MCF 10A (cell line): Measurements from ENCODE around the gene IQCH. TPM values are rescaled to one million over a fixed set of nuclear protein-coding genes. Genes with fewer than 3 reads are reported as not detected.

Experiments
- BruUV-seq: library from RNA; stranded (reverse); fragments of 400-500 nt; replicated peaks from 2 replicates; lab custom pipeline; 2021; lab: Mats Ljungman, UMichigan
- CTCF ChIA-PET: fragments of 300-600 bp; sonication (Branson Sonifier 250); formaldehyde crosslinking; extraction: SDS; loops from one replicate; lab custom pipeline; 2021; ENCODE audit warnings: antibody characterized with exemption, inconsistent platforms; lab: Yijun Ruan, JAX
- POLR2A ChIA-PET: fragments of 300-600, 350-650 bp; sonication (Branson Sonifier 250); formaldehyde crosslinking; extraction: SDS; loops from one replicate; lab custom pipeline; 2020; ENCODE audit warnings: antibody characterized with exemption, inconsistent platforms; lab: Yijun Ruan, JAX
- DNase-seq: peaks from one replicate; pipeline ENCODE4 v3.0.0-alpha.2; 2018; ENCODE audit not compliant: unreplicated experiment
- H3K27ac Mint-ChIP-seq: one replicate; pipeline ENCODE4 v1.8.0; 2022; ENCODE audit warnings: mild to moderate bottlenecking, low read depth, mixed read lengths; ENCODE audit not compliant: unreplicated experiment
- H3K27me3 Mint-ChIP-seq: one replicate; pipeline ENCODE4 v1.8.0; 2022; ENCODE audit warnings: mixed read lengths; ENCODE audit not compliant: insufficient read depth, unreplicated experiment
- H3K36me3 Mint-ChIP-seq: one replicate; pipeline ENCODE4 v1.8.0; 2022; ENCODE audit warnings: mild to moderate bottlenecking, moderate library complexity, mixed read lengths; ENCODE audit not compliant: insufficient read depth, unreplicated experiment
- H3K4me1 Mint-ChIP-seq: one replicate; pipeline ENCODE4 v1.8.0; 2022; ENCODE audit warnings: mixed read lengths; ENCODE audit not compliant: insufficient read depth, unreplicated experiment
- H3K4me3 Mint-ChIP-seq: one replicate; pipeline ENCODE4 v1.8.0; 2022; ENCODE audit warnings: mild to moderate bottlenecking, moderate library complexity, mixed read lengths; ENCODE audit not compliant: unreplicated experiment
- H3K9me3 Mint-ChIP-seq: one replicate; pipeline ENCODE4 v1.8.0; 2022; ENCODE audit warnings: mixed read lengths; ENCODE audit not compliant: unreplicated experiment
- intact Hi-C: fragments of 100-400 bp; cut with micrococcal nuclease; formaldehyde crosslinking; loops from 2 replicates; pipeline ENCODE4 v1.14.1; 2022
- total RNA-seq: library from RNA; stranded (reverse); gene quantifications from 2 replicates; pipeline ENCODE4 v1.2.3, GENCODE V29; 2022
- TF ChIP-seq, protein P1 (sequence below): fragments of 200-600 bp; IDR thresholded peaks from one replicate; pipeline ENCODE4 v1.8.0; 2022; ENCODE audit warnings: antibody characterized with exemption, mild to moderate bottlenecking; ENCODE audit not compliant: unreplicated experiment

Gene IQCH
- total RNA-seq, 1 experiment from 2014 or later, result 5.0 TPM

DNA sequence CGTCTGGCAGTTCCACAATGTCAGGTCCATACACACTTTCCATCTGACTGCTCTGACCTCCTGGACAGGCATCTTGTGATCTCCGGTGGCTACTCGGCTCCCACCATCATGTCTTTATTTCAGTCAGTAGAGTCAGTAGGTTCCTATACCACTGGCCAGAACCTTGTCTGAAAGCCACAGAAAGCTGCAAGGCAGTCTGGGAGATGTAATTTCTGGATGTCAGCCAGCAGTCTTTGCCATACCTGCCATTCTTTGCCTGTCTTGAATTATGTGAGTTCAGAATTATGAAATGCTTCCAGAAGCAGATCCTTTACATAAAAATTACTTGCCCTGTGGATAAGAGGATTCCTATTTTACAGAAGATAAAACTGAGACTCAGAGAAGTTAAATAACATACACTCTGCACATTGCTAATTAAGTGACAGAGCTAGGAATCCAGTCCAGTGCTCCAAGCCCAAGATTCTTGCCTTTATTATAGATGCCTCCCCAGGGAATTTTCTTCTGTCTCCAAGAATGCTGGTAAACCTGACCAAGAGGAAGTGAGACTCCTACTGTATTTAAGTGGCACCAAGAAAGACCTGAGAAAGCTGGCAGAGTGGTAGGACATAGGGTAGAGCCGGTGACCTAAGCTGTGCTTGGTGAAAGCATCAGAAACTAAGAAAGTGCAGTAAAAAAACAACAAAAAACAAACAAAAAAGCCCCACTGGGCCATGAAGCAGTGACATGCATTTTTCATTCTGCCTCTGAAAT, 75.6 kb downstream of the IQCH start:
- ChIA-PET POLR2A (interaction anchor here (0.6 to 1.1 kb wide), 3 partner anchors 11 to 383 kb away, joined by 3 to 4 read pairs (median 3); no protein-coding TSS in a partner anchor), CTCF (interaction anchor here (0.6 to 0.7 kb wide), 2 partner anchors 202 to 383 kb away, joined by 3 read pairs; no protein-coding TSS in a partner anchor)
- Mint-ChIP-seq H3K9me3 (peaks cover 5% of the 10 kb centered on the region), H3K36me3 (no peaks in the 10 kb centered on the region), H3K4me1 (peaks cover under 1% of the 10 kb centered on the region), H3K4me3 (no peak overlapping the region), H3K27ac (no peak overlapping the region), H3K27me3 (no peaks in the 10 kb centered on the region)
- no TSS peak for BruUV-seq
- TF ChIP-seq, protein P1, sequence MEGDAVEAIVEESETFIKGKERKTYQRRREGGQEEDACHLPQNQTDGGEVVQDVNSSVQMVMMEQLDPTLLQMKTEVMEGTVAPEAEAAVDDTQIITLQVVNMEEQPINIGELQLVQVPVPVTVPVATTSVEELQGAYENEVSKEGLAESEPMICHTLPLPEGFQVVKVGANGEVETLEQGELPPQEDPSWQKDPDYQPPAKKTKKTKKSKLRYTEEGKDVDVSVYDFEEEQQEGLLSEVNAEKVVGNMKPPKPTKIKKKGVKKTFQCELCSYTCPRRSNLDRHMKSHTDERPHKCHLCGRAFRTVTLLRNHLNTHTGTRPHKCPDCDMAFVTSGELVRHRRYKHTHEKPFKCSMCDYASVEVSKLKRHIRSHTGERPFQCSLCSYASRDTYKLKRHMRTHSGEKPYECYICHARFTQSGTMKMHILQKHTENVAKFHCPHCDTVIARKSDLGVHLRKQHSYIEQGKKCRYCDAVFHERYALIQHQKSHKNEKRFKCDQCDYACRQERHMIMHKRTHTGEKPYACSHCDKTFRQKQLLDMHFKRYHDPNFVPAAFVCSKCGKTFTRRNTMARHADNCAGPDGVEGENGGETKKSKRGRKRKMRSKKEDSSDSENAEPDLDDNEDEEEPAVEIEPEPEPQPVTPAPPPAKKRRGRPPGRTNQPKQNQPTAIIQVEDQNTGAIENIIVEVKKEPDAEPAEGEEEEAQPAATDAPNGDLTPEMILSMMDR, result no peak
- intact Hi-C loops, result no loop called here
- peak; percentile 27 for DNase-seq

DNA sequence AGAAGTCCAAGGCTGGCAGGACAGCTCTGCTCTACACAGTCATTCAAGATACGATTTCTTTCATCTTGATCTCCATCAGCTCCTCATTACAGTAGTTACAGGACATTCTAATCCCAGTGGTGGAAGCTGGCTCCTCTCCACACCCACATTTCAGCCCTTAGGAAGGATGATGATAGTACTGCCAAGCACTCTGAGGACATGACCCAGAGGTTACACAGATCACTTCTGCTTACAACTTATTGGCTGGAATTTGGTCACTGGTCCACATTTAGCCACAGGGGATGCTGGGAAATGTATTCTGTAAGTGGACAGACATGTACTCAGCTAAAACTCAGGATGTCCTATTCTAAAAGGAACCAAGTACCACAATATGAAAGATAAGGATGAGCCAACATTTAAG, 77.1 kb downstream of the IQCH start:
- CTCF ChIA-PET, result interaction anchor here (0.6 to 1.0 kb wide), 2 partner anchors 11 to 385 kb away, joined by 3 to 6 read pairs; no protein-coding TSS in a partner anchor

DNA sequence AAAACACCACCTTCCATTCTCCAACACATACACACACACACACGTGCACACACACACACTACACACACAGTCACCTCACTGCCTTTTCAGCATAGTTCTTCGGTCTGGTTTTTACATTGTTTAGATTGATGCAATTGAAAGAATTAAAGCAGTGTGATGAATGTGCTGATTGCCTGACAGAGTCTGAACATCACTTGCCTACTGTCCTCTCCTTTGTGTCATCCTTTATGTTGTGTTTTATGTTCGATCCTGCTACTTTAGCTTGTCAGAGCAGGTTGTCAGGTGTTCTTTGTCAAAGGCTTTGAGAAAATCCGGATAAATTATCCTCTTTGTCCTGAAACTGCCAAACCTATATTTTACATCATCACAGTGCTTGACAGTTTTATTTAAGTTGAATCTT, 80.4 kb downstream of the IQCH start:
- H3K4me1 Mint-ChIP-seq, result peaks cover 6% of the 10 kb centered on the region
- intact Hi-C loops, result no loop called here
- POLR2A ChIA-PET, result no interaction called here
- H3K4me3 Mint-ChIP-seq, result no peak overlapping the region
- no TSS peak for BruUV-seq
- no peaks in the 10 kb centered on the region for H3K9me3 Mint-ChIP-seq
- no peak for DNase-seq
- CTCF ChIA-PET, result interaction anchor here (0.6 kb wide), 1 partner anchor 18 kb away, joined by 3 read pairs; no protein-coding TSS in a partner anchor
- H3K36me3 Mint-ChIP-seq, result no peaks in the 10 kb centered on the region
- no peaks in the 10 kb centered on the region for H3K27me3 Mint-ChIP-seq
- no peak overlapping the region for H3K27ac Mint-ChIP-seq
- TF ChIP-seq, protein P1, result no peak

More for the DNA sequence above, 77.1 kb downstream of the IQCH start:
- Mint-ChIP-seq H3K9me3 (peaks cover 5% of the 10 kb centered on the region), H3K27me3 (no peaks in the 10 kb centered on the region), H3K4me1 (peaks cover 6% of the 10 kb centered on the region), H3K36me3 (no peaks in the 10 kb centered on the region), H3K27ac (no peak overlapping the region), H3K4me3 (no peak overlapping the region)
- TF ChIP-seq, protein P1, result no peak
- no TSS peak for BruUV-seq
- intact Hi-C loops, result no loop called here
- no peak for DNase-seq
- POLR2A ChIA-PET, result interaction anchor here (1.7 kb wide), 1 partner anchor 12 kb away, joined by 6 read pairs; no protein-coding TSS in a partner anchor

DNA sequence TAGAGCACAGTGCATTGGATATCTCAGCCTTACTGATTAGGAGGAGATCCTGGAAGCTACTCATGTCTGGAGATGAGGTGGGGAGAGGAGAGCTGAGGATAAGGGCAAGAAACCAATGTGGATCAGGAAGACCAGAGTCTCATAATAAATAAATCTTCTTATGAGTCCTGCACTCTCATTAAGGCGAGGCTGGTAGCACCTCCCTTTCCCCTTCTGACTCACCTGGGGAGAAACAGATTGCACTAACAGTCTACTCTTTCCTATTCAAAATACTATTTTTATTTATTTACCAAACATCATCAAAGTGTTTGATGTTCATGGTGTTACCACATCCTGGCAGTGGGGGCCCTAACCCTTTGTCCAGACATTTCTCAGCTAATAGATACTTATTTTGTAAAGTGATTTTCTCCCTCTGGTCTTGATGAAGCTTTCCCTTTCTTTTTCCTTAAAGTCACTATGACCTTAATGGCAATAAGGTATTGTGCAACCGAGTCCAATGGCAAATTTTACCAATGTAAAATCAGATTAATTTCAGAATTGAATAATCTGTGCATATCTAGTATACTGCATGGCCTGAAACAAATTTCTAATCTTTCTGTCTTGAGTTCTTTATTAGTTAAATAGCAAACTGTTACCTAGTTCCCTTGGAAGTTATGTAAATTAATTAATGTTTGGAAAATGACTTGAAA, 81.1 kb downstream of the IQCH start:
- peak; percentile 26 for DNase-seq

More for the DNA sequence above, 81.1 kb downstream of the IQCH start:
- Mint-ChIP-seq H3K36me3 (no peaks in the 10 kb centered on the region), H3K9me3 (no peaks in the 10 kb centered on the region), H3K4me3 (no peak overlapping the region), H3K27ac (no peak overlapping the region), H3K4me1 (peaks cover 6% of the 10 kb centered on the region), H3K27me3 (no peaks in the 10 kb centered on the region)
- no TSS peak for BruUV-seq
- TF ChIP-seq, protein P1, result no peak
- ChIA-PET POLR2A (no interaction called here), CTCF (interaction anchor here (0.6 kb wide), 1 partner anchor 17 kb away, joined by 3 read pairs; no protein-coding TSS in a partner anchor)
- intact Hi-C loops, result no loop called here
